ENCODE data around the gene HMOX2. TPM values are rescaled to one million over a fixed set of nuclear protein-coding genes. Genes with fewer than 3 reads are reported as not detected.

HMOX2 gene
- total RNA-seq, 1 donor from 2014 or later, result 47.2 TPM

DNA sequence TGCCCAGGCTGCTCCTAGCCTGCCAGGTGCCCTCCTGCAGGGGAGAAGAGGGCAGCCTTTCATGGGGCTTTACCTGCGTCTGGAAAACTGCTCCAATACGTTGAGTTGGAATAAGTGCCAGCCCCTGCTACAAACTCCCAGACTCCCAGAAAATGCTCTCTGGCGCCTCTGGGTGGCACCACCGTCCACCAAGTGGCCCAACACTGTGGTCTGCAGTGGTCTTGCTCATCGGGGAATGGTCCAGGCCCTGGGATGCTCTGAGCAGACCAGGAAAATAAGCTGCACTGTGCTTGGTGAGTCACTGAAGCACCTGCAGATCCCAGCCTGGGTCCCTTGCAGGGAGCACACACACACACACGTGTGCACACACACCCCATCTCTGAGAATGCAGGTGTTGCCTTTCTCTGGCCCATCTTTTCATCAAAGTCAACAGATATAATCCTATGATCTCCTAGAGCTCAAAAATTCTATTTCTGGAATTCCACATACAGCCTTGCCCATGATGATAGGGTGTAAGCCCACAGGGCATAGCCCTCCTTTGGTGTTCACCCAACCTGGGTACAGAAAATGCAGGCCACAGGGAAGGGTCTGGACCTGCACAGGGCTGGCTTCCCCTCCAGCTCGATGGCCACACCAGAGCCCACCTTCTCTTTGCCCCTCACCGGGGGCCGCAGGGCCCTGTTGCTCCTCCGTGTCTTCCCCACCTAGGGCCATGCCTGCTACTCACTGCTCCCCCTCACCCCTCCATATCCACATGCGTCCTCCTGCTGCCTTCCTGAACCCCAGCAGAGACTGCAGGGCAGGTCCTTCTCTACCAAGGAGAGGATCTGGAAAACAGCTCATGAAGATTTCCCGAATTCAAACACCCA lies 41.8 kb downstream of the HMOX2 start:
- H3K27me3 Mint-ChIP-seq (ENCODE audit: unreplicated experiment), result no peaks in the 10 kb centered on the region
- DNase-seq (ENCODE audit: extremely low spot score, unreplicated experiment), result no peak
- peaks cover 3% of the 10 kb centered on the region for H3K36me3 Mint-ChIP-seq (ENCODE audit: unreplicated experiment)
- no peak overlapping the region for H3K4me3 Mint-ChIP-seq (ENCODE audit: unreplicated experiment)
- TF ChIP-seq, protein P1, sequence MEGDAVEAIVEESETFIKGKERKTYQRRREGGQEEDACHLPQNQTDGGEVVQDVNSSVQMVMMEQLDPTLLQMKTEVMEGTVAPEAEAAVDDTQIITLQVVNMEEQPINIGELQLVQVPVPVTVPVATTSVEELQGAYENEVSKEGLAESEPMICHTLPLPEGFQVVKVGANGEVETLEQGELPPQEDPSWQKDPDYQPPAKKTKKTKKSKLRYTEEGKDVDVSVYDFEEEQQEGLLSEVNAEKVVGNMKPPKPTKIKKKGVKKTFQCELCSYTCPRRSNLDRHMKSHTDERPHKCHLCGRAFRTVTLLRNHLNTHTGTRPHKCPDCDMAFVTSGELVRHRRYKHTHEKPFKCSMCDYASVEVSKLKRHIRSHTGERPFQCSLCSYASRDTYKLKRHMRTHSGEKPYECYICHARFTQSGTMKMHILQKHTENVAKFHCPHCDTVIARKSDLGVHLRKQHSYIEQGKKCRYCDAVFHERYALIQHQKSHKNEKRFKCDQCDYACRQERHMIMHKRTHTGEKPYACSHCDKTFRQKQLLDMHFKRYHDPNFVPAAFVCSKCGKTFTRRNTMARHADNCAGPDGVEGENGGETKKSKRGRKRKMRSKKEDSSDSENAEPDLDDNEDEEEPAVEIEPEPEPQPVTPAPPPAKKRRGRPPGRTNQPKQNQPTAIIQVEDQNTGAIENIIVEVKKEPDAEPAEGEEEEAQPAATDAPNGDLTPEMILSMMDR (IDR thresholded peaks at IDR 0.05), result peak; percentile 57
- no peaks in the 10 kb centered on the region for H3K9me3 Mint-ChIP-seq (ENCODE audit: unreplicated experiment)
- H3K27ac Mint-ChIP-seq (ENCODE audit: unreplicated experiment), result no peak overlapping the region
- peaks cover 14% of the 10 kb centered on the region for H3K4me1 Mint-ChIP-seq (ENCODE audit: unreplicated experiment)

GRCh38 chr16:4519274-4520058 lies 43.3 kb downstream of the HMOX2 start:
- H3K36me3 Mint-ChIP-seq (ENCODE audit: unreplicated experiment), result peaks cover 3% of the 10 kb centered on the region
- TF ChIP-seq, protein P1 (IDR thresholded peaks at IDR 0.05), result no peak
- no peak overlapping the region for H3K4me3 Mint-ChIP-seq (ENCODE audit: unreplicated experiment)
- H3K27me3 Mint-ChIP-seq (ENCODE audit: unreplicated experiment), result no peaks in the 10 kb centered on the region
- H3K9me3 Mint-ChIP-seq (ENCODE audit: unreplicated experiment), result no peaks in the 10 kb centered on the region
- H3K4me1 Mint-ChIP-seq (ENCODE audit: unreplicated experiment), result peaks cover 14% of the 10 kb centered on the region
- H3K27ac Mint-ChIP-seq (ENCODE audit: unreplicated experiment), result no peak overlapping the region
- no peak for DNase-seq (ENCODE audit: extremely low spot score, unreplicated experiment)

DNA sequence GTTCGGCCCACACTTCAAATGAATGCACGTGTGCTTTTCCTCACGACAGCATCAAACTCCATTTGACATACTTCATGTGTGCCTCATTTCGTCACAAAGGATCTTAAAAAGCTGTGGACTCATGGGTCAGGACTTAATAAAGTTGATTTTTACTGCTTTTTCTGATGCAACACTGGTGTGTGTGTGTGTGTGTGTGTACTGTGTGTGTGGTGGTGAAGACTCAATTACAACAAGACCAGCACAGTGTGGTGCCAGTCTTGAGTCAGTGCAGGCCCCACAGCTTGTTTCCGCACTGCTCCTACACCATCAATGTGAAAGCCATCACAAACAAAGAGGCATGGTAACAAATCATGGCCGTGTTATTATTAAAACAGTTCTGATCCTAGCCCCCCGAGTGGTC lies 44.7 kb downstream of the HMOX2 start:
- DNase-seq (ENCODE audit: extremely low spot score, unreplicated experiment), result no peak
- H3K27me3 Mint-ChIP-seq (ENCODE audit: unreplicated experiment), result no peaks in the 10 kb centered on the region
- H3K9me3 Mint-ChIP-seq (ENCODE audit: unreplicated experiment), result no peaks in the 10 kb centered on the region
- H3K27ac Mint-ChIP-seq (ENCODE audit: unreplicated experiment), result no peak overlapping the region
- H3K4me3 Mint-ChIP-seq (ENCODE audit: unreplicated experiment), result no peak overlapping the region
- TF ChIP-seq, protein P1 (IDR thresholded peaks at IDR 0.05), result no peak
- peaks cover 10% of the 10 kb centered on the region for H3K4me1 Mint-ChIP-seq (ENCODE audit: unreplicated experiment)
- H3K36me3 Mint-ChIP-seq (ENCODE audit: unreplicated experiment), result peaks cover 1% of the 10 kb centered on the region

DNA sequence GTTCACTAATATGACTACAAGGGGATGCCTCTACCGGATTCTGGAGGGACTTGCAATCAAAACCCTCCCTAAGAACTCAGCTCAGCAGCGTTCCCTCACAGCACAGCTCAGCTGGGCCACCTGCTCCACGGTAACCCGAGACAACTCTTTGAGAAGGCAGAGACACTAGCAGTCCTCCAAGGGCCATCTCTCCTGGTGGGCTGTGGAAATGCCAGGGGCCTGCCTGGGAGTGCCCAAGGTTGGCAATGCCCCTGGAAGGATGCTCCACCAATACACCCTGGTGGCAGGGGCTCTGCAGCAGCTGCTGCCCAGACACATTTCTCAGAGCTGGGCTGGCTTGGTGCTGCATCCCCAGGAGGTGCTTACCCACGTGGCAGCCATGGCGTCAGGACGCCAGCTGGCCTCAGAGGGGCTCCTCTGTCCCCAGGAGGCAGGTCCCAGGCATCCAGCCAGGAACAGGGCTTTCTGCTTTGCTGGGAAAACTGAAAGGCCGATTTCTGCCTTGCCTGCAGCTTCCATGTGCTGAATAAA lies 45.9 kb downstream of the HMOX2 start:
- no peaks in the 10 kb centered on the region for H3K9me3 Mint-ChIP-seq (ENCODE audit: unreplicated experiment)
- TF ChIP-seq, protein P1 (IDR thresholded peaks at IDR 0.05), result no peak
- no peaks in the 10 kb centered on the region for H3K27me3 Mint-ChIP-seq (ENCODE audit: unreplicated experiment)
- no peak for DNase-seq (ENCODE audit: extremely low spot score, unreplicated experiment)
- no peak overlapping the region for H3K27ac Mint-ChIP-seq (ENCODE audit: unreplicated experiment)
- H3K36me3 Mint-ChIP-seq (ENCODE audit: unreplicated experiment), result no peaks in the 10 kb centered on the region
- no peak overlapping the region for H3K4me3 Mint-ChIP-seq (ENCODE audit: unreplicated experiment)
- H3K4me1 Mint-ChIP-seq (ENCODE audit: unreplicated experiment), result peaks cover 10% of the 10 kb centered on the region

DNA sequence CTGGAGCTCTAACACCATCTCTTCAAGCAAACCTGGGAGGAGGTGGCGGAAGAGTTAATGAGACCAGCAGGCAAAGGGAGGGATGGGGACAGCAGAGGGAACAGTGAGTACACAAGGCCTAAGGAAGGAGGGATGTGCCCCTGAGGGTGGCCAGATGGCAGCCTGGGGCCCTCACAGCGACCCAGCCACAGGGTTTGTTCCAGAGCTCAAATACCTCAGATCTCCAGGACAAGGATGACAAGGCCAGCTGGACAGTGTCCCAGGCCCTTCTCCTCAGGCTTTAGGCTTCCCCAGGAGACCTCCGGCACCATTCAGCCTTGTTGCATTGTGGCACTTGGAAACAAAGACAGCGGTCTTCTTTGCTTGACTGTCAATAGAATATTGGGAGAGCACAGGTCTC lies 47.5 kb downstream of the HMOX2 start:
- H3K36me3 Mint-ChIP-seq (ENCODE audit: unreplicated experiment), result no peaks in the 10 kb centered on the region
- no peak for DNase-seq (ENCODE audit: extremely low spot score, unreplicated experiment)
- no peaks in the 10 kb centered on the region for H3K27me3 Mint-ChIP-seq (ENCODE audit: unreplicated experiment)
- TF ChIP-seq, protein P1 (IDR thresholded peaks at IDR 0.05), result no peak
- H3K4me1 Mint-ChIP-seq (ENCODE audit: unreplicated experiment), result peaks cover 10% of the 10 kb centered on the region
- H3K27ac Mint-ChIP-seq (ENCODE audit: unreplicated experiment), result no peak overlapping the region
- no peaks in the 10 kb centered on the region for H3K9me3 Mint-ChIP-seq (ENCODE audit: unreplicated experiment)
- no peak overlapping the region for H3K4me3 Mint-ChIP-seq (ENCODE audit: unreplicated experiment)

Measured in osteocyte (in vitro differentiated cells).